Adipocyte (in vitro differentiated cells): Measurements from ENCODE around the gene PNLDC1.
"Not testable (repeated sequence)": the region's sequence is repeated elsewhere in the genome, so short reads cannot be mapped to it uniquely, and the experiment has no call there.

Experiments used
- DNase-seq: peaks from one replicate; pipeline ENCODE4 v3.0.0-alpha.2; 2015; ENCODE audit warnings: low read depth
- H3K27me3 ChIP-seq: replicated peaks from 2 replicates; pipeline ENCODE4 v1.7.0; 2013; ENCODE audit warnings: mild to moderate bottlenecking, low read length, moderate library complexity; ENCODE audit not compliant: control insufficient read depth, insufficient read depth
- H3K36me3 ChIP-seq: 2 replicates; pipeline ENCODE4 v1.7.0; 2013; ENCODE audit warnings: low read length, mild to moderate bottlenecking, moderate library complexity; ENCODE audit not compliant: control insufficient read depth, insufficient read depth, severe bottlenecking
- H3K4me1 ChIP-seq: 2 replicates; pipeline ENCODE4 v1.7.0; 2013; ENCODE audit warnings: mild to moderate bottlenecking, low read length, moderate library complexity; ENCODE audit not compliant: control insufficient read depth, insufficient read depth
- H3K4me3 ChIP-seq: 2 replicates; pipeline ENCODE4 v1.7.0; 2013; ENCODE audit warnings: mild to moderate bottlenecking, low read length, moderate library complexity
- H3K9ac ChIP-seq: 2 replicates; pipeline ENCODE4 v1.7.0; 2013; ENCODE audit warnings: mild to moderate bottlenecking, low read length, moderate library complexity
- H3K9me3 ChIP-seq: 2 replicates; pipeline ENCODE4 v1.7.0; 2013; ENCODE audit warnings: mild to moderate bottlenecking, low read length, moderate library complexity; ENCODE audit not compliant: control insufficient read depth

PNLDC1 gene

DNA sequence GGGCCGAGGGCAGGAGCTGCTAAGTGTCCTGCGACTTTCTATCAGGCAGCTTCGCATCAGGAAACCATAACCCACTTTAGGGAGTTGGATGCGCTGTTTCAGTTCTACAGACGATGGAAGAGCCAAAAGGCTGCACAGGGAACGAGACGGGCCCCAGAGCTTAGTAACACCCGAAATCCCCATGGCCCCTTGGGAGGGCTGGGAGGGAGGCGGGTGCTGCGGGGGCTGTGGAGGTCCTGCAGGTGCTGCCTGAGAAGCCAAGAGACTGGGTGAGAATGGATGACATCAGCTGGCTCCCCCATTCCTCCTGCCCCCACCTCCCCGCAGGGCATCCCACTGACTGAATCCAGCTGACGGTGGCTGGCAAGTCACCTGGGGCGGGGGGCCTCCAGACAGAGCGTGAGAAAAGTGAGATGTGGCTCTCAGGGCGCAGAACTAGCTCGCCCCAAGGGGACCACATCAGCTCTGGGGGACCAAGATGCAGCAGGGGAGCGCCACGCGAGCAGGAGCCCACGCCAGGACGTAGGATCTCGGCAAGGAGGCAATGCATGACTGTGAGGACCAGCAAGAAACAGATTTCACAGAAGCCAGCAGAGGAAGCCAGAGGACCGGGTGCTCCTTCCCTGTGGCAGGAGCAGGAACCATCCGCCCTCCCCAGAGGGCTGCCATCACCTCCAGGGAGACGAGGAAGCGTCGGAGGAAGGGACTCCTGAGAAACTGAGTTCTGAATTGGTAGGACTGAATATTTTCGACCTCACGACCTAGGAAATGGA, 36.8 kb downstream of the PNLDC1 start:
- Histone ChIP-seq H3K27me3 (no peaks in the 10 kb centered on the region), H3K4me1 (peaks cover 26% of the 10 kb centered on the region), H3K9ac (peak overlapping the region; percentile 73), H3K9me3 (no peaks in the 10 kb centered on the region), H3K4me3 (peak overlapping the region; percentile 71), H3K36me3 (no peaks in the 10 kb centered on the region)
- DNase-seq: no peak

GRCh38 chr6:159837511-159837910, 37.4 kb downstream of the PNLDC1 start:
- H3K9ac ChIP-seq: no peak overlapping the region
- DNase-seq: no peak
- H3K4me1 ChIP-seq: peaks cover 26% of the 10 kb centered on the region
- H3K27me3 ChIP-seq: no peaks in the 10 kb centered on the region
- H3K4me3 ChIP-seq: no peak overlapping the region
- no peaks in the 10 kb centered on the region for H3K9me3 ChIP-seq
- H3K36me3 ChIP-seq: no peaks in the 10 kb centered on the region

DNA sequence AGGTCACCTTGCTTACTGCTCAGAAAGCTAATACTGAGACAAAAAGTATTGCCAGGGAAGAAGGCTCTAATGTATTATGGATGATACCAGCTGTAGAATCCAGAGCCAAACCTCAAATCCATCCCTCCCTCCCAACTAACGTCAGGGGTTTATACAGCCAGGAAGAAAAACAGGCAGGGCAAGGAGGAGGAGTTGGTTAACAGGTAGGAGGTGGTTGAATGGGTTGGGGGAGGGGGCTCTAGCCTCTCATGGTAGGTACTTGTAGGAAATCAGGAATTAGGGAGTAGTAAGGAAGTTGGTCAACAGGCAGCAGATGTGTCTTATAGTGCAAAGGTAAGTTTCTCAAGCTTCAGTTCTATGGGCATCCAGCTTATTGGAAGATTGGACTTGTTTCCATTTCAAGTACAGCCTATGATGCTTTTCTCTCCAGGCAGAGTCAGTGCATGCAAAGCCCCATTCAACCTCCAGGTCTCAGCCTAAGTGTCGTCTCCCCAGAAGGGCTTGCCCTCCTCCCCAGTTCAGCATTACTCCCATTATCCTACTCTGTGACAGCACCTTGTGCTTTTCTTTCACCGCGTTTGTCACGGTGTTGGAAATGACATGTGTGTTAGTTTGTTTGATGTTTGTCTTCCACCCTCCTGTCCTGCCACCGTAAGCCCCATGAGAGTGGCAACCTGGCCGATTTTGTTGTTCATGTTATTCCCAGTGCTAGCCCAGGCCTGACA, 38.1 kb downstream of the PNLDC1 start:
- no peaks in the 10 kb centered on the region for H3K27me3 ChIP-seq
- H3K9me3 ChIP-seq: no peaks in the 10 kb centered on the region
- no peak for DNase-seq
- H3K4me1 ChIP-seq: peaks cover 24% of the 10 kb centered on the region
- no peak overlapping the region for H3K9ac ChIP-seq
- H3K4me3 ChIP-seq: no peak overlapping the region
- H3K36me3 ChIP-seq: no peaks in the 10 kb centered on the region

DNA sequence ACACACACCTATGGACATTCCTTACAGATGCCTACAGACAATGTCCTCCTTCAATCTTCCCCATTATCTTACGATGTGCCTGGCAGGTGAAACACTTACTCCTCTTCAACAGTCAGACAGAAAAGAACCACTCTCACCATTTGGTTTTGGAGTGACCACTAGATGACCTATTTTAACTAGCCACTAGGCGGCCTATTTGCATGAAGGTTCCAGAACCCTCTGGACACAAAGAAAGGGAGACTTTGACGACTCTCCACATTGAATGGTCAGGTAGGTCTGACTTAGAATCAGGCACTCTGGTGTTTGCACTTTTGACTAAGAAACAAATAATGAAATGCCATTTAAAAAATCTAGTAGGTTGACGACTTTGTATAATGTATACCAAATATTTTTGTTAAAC, 42.0 kb downstream of the PNLDC1 start:
- H3K27me3 ChIP-seq: no peaks in the 10 kb centered on the region
- no peak overlapping the region for H3K9ac ChIP-seq
- H3K36me3 ChIP-seq: no peaks in the 10 kb centered on the region
- no peaks in the 10 kb centered on the region for H3K9me3 ChIP-seq
- H3K4me1 ChIP-seq: peaks cover 3% of the 10 kb centered on the region
- DNase-seq: no peak
- no peak overlapping the region for H3K4me3 ChIP-seq

GRCh38 chr6:159844737-159845645, 44.9 kb downstream of the PNLDC1 start:
- no peak for DNase-seq
- Histone ChIP-seq H3K4me1 (no peaks in the 10 kb centered on the region), H3K27me3 (no peaks in the 10 kb centered on the region), H3K36me3 (no peaks in the 10 kb centered on the region), H3K9me3 (no peaks in the 10 kb centered on the region), H3K9ac (no peak overlapping the region), H3K4me3 (no peak overlapping the region)

DNA sequence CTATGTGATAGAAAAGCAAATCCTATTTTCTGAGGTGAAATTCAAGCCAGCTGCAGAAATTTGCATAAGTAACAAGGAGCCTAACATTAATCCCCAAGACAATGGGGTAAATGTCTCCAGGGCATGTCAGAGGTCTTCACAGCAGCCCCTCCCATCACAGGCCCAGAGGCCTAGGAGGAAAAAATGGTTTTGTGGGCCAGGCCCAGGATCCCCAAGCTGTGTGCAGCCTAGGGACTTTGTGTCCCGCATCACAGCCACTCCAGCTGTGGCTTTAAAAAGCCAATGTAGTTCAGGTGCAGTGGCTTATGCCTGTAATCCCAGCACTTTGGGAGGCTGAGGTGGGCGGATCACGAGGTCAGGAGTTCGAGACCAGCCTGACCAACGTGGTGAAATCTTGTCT, 48.5 kb downstream of the PNLDC1 start:
- not testable (repeated sequence) for DNase-seq, H3K27me3 ChIP-seq
- peaks cover 11% of the 10 kb centered on the region for H3K4me1 ChIP-seq

GRCh38 chr6:159849851-159850250, 49.8 kb downstream of the PNLDC1 start:
- H3K4me1 ChIP-seq: peaks cover 15% of the 10 kb centered on the region
- not testable (repeated sequence) for H3K36me3 ChIP-seq, H3K27me3 ChIP-seq, H3K9me3 ChIP-seq, H3K4me3 ChIP-seq, DNase-seq, H3K9ac ChIP-seq

More for the DNA sequence above, 48.5 kb downstream of the PNLDC1 start:
- not testable (repeated sequence) for H3K36me3 ChIP-seq, H3K9ac ChIP-seq, H3K9me3 ChIP-seq, H3K4me3 ChIP-seq

DNA sequence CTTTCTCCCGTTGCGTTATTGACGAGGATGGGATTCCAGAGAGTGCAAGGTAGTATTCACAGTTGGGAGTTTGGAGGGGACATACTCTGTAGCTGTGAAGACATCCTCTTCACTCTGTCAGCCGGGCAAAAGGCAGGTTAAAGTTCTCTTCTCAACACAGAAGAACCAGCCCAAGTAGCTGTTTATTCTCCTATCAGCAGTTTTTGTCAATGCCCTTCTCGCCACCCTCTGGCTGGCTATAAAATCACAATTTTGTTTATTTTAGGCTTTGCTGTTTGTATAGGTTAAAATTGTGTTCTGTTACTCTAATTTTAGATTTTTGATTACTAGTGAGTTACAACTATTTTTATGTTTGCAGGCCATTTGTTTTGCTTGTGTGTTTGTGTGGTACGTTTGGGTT, 52.8 kb downstream of the PNLDC1 start:
- H3K4me3 ChIP-seq: no peak overlapping the region
- no peak overlapping the region for H3K9ac ChIP-seq
- H3K36me3 ChIP-seq: no peaks in the 10 kb centered on the region
- H3K9me3 ChIP-seq: peaks cover 5% of the 10 kb centered on the region
- H3K4me1 ChIP-seq: peaks cover 15% of the 10 kb centered on the region
- DNase-seq: peak; percentile 16
- no peaks in the 10 kb centered on the region for H3K27me3 ChIP-seq

GRCh38 chr6:159853754-159854153, 53.7 kb downstream of the PNLDC1 start:
- no peak overlapping the region for H3K9ac ChIP-seq
- H3K9me3 ChIP-seq: peaks cover 5% of the 10 kb centered on the region
- H3K36me3 ChIP-seq: no peaks in the 10 kb centered on the region
- no peak for DNase-seq
- no peak overlapping the region for H3K4me3 ChIP-seq
- H3K4me1 ChIP-seq: peaks cover 15% of the 10 kb centered on the region
- H3K27me3 ChIP-seq: no peaks in the 10 kb centered on the region

- DNase-seq: no peak
- H3K4me3 ChIP-seq: no peak overlapping the region
- peaks cover 5% of the 10 kb centered on the region for H3K9me3 ChIP-seq
- peaks cover 15% of the 10 kb centered on the region for H3K4me1 ChIP-seq
- no peaks in the 10 kb centered on the region for H3K27me3 ChIP-seq
- no peak overlapping the region for H3K9ac ChIP-seq
- no peaks in the 10 kb centered on the region for H3K36me3 ChIP-seq
These were observed 54.9 kb downstream of the PNLDC1 start for GRCh38 chr6:159854959-159855358.

- DNase-seq: no peak
- no peaks in the 10 kb centered on the region for H3K27me3 ChIP-seq
- H3K36me3 ChIP-seq: no peaks in the 10 kb centered on the region
- peaks cover 5% of the 10 kb centered on the region for H3K9me3 ChIP-seq
- no peak overlapping the region for H3K4me3 ChIP-seq
- peaks cover 7% of the 10 kb centered on the region for H3K4me1 ChIP-seq
- H3K9ac ChIP-seq: no peak overlapping the region
These were observed 58.2 kb downstream of the PNLDC1 start for GRCh38 chr6:159858259-159858658.
